ENCODE results near the gene STAP1.

DNA sequence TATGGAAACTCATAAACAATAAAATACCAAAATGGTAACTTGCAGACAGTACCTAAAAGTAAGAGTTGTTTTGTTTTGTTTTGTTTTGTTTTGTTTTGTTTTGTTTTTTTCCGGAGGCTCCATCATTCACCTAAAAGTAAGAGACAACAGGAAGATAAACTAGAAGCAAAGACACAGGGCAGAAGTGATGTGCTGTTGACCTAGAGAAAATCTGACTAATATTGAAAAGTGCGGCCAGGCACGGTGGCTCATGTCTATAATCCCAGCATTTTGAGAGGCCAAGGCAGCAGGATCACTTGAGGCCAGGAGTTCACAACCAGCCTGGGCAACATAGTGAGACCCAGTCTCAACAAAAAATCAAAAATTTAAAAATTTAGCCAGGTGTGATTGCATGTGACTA lies 7.7 kb upstream of the STAP1 start:
- TF ChIP-seq BACH2 (CRISPR knock-in tag; IDR thresholded peaks at IDR 0.05; ENCODE audit: borderline replicate concordance) (no peak), ISL1 (CRISPR knock-in tag; IDR thresholded peaks at IDR 0.05) (no peak), SNAI2 (CRISPR knock-in tag; IDR thresholded peaks at IDR 0.05) (no peak), ZC3H10 (CRISPR knock-in tag; IDR thresholded peaks at IDR 0.05) (no peak), ARNTL (CRISPR knock-in tag; IDR thresholded peaks at IDR 0.05; ENCODE audit: borderline replicate concordance, low read depth) (no peak), RARB (CRISPR knock-in tag; IDR thresholded peaks at IDR 0.05) (no peak), ZFP3 (CRISPR knock-in tag; IDR thresholded peaks at IDR 0.05) (no peak)

All from SK-N-SH treated with all-trans-retinoic acid at 6 μM for 48 hours (cell line).